ENCODE measurements around the gene CEL.

CEL gene

DNA sequence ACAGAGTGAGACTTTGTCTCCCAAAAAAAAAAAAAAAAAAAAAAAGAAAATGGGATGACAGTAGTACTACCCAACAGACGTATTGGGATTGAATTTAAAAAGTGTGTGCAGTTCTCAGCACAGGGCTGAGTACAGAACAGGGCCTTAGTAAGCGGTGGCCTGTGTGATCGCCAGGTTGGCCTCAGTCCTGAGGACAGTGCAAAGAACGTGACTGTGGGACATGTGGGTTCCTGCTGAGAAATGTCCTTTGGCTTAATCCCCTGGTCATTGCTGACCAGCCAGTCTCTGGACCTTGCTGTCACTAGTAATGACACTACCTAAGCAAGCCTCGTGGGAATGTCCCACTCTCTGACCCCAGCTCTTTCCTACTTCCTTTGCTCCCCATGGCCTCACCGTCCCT, 17.7 kb upstream of the CEL start:
- Mint-ChIP-seq H3K27ac (no peak overlapping the region), H3K4me1 (no peaks in the 10 kb centered on the region), H3K27me3 (ENCODE audit: low read depth) (peaks cover 3% of the 10 kb centered on the region), H3K9me3 (no peaks in the 10 kb centered on the region), H3K4me3 (no peak overlapping the region), H3K36me3 (ENCODE audit: low read depth) (peaks cover 60% of the 10 kb centered on the region)
- TF ChIP-seq, protein P1, sequence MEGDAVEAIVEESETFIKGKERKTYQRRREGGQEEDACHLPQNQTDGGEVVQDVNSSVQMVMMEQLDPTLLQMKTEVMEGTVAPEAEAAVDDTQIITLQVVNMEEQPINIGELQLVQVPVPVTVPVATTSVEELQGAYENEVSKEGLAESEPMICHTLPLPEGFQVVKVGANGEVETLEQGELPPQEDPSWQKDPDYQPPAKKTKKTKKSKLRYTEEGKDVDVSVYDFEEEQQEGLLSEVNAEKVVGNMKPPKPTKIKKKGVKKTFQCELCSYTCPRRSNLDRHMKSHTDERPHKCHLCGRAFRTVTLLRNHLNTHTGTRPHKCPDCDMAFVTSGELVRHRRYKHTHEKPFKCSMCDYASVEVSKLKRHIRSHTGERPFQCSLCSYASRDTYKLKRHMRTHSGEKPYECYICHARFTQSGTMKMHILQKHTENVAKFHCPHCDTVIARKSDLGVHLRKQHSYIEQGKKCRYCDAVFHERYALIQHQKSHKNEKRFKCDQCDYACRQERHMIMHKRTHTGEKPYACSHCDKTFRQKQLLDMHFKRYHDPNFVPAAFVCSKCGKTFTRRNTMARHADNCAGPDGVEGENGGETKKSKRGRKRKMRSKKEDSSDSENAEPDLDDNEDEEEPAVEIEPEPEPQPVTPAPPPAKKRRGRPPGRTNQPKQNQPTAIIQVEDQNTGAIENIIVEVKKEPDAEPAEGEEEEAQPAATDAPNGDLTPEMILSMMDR (IDR thresholded peaks at IDR 0.05; ENCODE audit: unreplicated experiment in 3 of 3): no peak

GRCh38 chr9:133044661-133045060, 17.1 kb upstream of the CEL start:
- Mint-ChIP-seq H3K9me3 (no peaks in the 10 kb centered on the region), H3K4me3 (no peak overlapping the region), H3K36me3 (ENCODE audit: low read depth) (peaks cover 65% of the 10 kb centered on the region), H3K4me1 (peaks cover 5% of the 10 kb centered on the region), H3K27ac (no peak overlapping the region), H3K27me3 (ENCODE audit: low read depth) (peaks cover 3% of the 10 kb centered on the region)
- TF ChIP-seq, protein P1 (IDR thresholded peaks at IDR 0.05; ENCODE audit: unreplicated experiment in 3 of 3): no peak

GRCh38 chr9:133045132-133045531, 16.6 kb upstream of the CEL start:
- peaks cover 9% of the 10 kb centered on the region for H3K4me1 Mint-ChIP-seq
- H3K4me3 Mint-ChIP-seq: no peak overlapping the region
- H3K27ac Mint-ChIP-seq: no peak overlapping the region
- no peaks in the 10 kb centered on the region for H3K27me3 Mint-ChIP-seq (ENCODE audit: low read depth)
- peaks cover 66% of the 10 kb centered on the region for H3K36me3 Mint-ChIP-seq (ENCODE audit: low read depth)
- no peaks in the 10 kb centered on the region for H3K9me3 Mint-ChIP-seq
- TF ChIP-seq, protein P1 (IDR thresholded peaks at IDR 0.05; ENCODE audit: unreplicated experiment in 3 of 3): no peak

GRCh38 chr9:133046196-133046899, 15.4 kb upstream of the CEL start:
- Mint-ChIP-seq H3K27ac (no peak overlapping the region), H3K9me3 (no peaks in the 10 kb centered on the region), H3K4me3 (no peak overlapping the region), H3K36me3 (ENCODE audit: low read depth) (peaks cover 65% of the 10 kb centered on the region), H3K4me1 (peaks cover 16% of the 10 kb centered on the region), H3K27me3 (ENCODE audit: low read depth) (no peaks in the 10 kb centered on the region)
- TF ChIP-seq, protein P1 (IDR thresholded peaks at IDR 0.05; ENCODE audit: unreplicated experiment in 3 of 3): no peak

GRCh38 chr9:133046900-133047295, 14.9 kb upstream of the CEL start:
- TF ChIP-seq, protein P1 (IDR thresholded peaks at IDR 0.05; ENCODE audit: unreplicated experiment in 3 of 3): no peak
- H3K4me1 Mint-ChIP-seq: peaks cover 16% of the 10 kb centered on the region

DNA sequence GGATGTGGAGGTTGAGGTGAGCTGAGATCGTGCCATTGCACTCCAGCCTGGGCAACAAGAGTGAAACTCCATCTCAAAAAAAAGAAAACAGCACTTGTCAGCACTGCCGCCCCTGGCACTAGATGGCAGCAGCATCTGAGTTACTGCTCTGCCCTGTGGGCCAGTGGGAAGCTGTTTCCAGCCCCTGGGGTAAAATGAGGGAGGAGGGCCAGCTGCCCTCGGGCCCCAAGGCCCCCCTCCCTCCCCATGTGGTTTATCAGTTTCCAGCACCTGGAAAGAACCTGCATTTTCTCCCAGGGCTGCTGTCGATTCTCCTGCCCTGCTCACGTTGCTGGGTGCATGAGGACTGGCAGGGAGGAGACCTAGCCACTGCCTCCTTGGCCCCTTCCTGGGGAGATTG, 13.2 kb upstream of the CEL start:
- no peak overlapping the region for H3K27ac Mint-ChIP-seq
- H3K27me3 Mint-ChIP-seq (ENCODE audit: low read depth): no peaks in the 10 kb centered on the region
- H3K36me3 Mint-ChIP-seq (ENCODE audit: low read depth): peaks cover 52% of the 10 kb centered on the region
- TF ChIP-seq, protein P1 (IDR thresholded peaks at IDR 0.05; ENCODE audit: unreplicated experiment in 3 of 3): no peak
- peaks cover 16% of the 10 kb centered on the region for H3K4me1 Mint-ChIP-seq
- H3K4me3 Mint-ChIP-seq: no peak overlapping the region
- H3K9me3 Mint-ChIP-seq: no peaks in the 10 kb centered on the region

More at GRCh38 chr9:133046900-133047295, 14.9 kb upstream of the CEL start:
- H3K36me3 Mint-ChIP-seq (ENCODE audit: low read depth): peaks cover 60% of the 10 kb centered on the region
- H3K9me3 Mint-ChIP-seq: no peaks in the 10 kb centered on the region
- H3K27ac Mint-ChIP-seq: no peak overlapping the region
- no peaks in the 10 kb centered on the region for H3K27me3 Mint-ChIP-seq (ENCODE audit: low read depth)
- H3K4me3 Mint-ChIP-seq: no peak overlapping the region
